Osteoblast (primary cell): ENCODE results near the gene ZEB2. TPM values are rescaled to one million over a fixed set of nuclear protein-coding genes. Genes with fewer than 3 reads are reported as not detected.

Experiments used
- DNase-seq: peaks from one replicate; pipeline ENCODE4 v3.0.0; 2011; ENCODE audit warnings: low spot score, mixed read lengths; ENCODE audit not compliant: insufficient read length; ENCODE audit errors: missing footprints
- H2AFZ ChIP-seq: 2 replicates; pipeline ENCODE4 v1.6.0; 2011; ENCODE audit warnings: mild to moderate bottlenecking, low read length
- H3K27ac ChIP-seq: 2 replicates; pipeline ENCODE4 v1.5.1; 2011; ENCODE audit warnings: mild to moderate bottlenecking, low read depth, low read length, moderate library complexity
- H3K27me3 ChIP-seq: 2 replicates; pipeline ENCODE4 v1.6.0; 2012; ENCODE audit warnings: mild to moderate bottlenecking, control low read depth, inconsistent platforms, low read length, moderate library complexity; ENCODE audit not compliant: insufficient read depth
- H3K36me3 ChIP-seq: 2 replicates; pipeline ENCODE4 v1.5.1; 2011; ENCODE audit warnings: mild to moderate bottlenecking, low read length, control low read depth, moderate library complexity; ENCODE audit not compliant: insufficient read depth
- H3K4me1 ChIP-seq: 2 replicates; pipeline ENCODE4 v1.5.1; 2011; ENCODE audit warnings: mild to moderate bottlenecking, low read length, control low read depth, moderate library complexity; ENCODE audit not compliant: insufficient read depth
- H3K4me2 ChIP-seq: 2 replicates; pipeline ENCODE4 v1.6.0; 2011; ENCODE audit warnings: mild to moderate bottlenecking, low read length; ENCODE audit not compliant: insufficient read depth
- H3K4me3 ChIP-seq: fragments of 200-600 bp; sonication (generic); 3 replicates; pipeline ENCODE4 v1.5.1; 2012; ENCODE audit warnings: mild to moderate bottlenecking, low read length, inconsistent platforms; ENCODE audit not compliant: insufficient read depth
- H3K79me2 ChIP-seq: 2 replicates; pipeline ENCODE4 v1.6.0; 2012; ENCODE audit warnings: mild to moderate bottlenecking, low read length, control low read depth, inconsistent platforms; ENCODE audit not compliant: insufficient read depth
- H3K9me3 ChIP-seq: 2 replicates; pipeline ENCODE4 v1.5.1; 2011; ENCODE audit warnings: low read depth, low read length, control low read depth
- H4K20me1 ChIP-seq: 2 replicates; pipeline ENCODE4 v1.6.0; 2012; ENCODE audit warnings: mild to moderate bottlenecking, low read length, control low read depth; ENCODE audit not compliant: insufficient read depth
- total RNA-seq: library from RNA; depleted of rRNA; stranded (reverse); fragments of >200 nt; gene quantifications from 2 replicates; pipeline ENCODE4 v1.2.3, GENCODE V29; 2012
- TF ChIP-seq, protein P1 (sequence below): IDR thresholded peaks from 2 replicates; pipeline ENCODE4 v1.5.1; 2011; ENCODE audit warnings: mild to moderate bottlenecking, low read depth, low read length, moderate library complexity; ENCODE audit errors: extremely low read depth

Gene ZEB2
- total RNA-seq, 1 donor, result 119 TPM

DNA sequence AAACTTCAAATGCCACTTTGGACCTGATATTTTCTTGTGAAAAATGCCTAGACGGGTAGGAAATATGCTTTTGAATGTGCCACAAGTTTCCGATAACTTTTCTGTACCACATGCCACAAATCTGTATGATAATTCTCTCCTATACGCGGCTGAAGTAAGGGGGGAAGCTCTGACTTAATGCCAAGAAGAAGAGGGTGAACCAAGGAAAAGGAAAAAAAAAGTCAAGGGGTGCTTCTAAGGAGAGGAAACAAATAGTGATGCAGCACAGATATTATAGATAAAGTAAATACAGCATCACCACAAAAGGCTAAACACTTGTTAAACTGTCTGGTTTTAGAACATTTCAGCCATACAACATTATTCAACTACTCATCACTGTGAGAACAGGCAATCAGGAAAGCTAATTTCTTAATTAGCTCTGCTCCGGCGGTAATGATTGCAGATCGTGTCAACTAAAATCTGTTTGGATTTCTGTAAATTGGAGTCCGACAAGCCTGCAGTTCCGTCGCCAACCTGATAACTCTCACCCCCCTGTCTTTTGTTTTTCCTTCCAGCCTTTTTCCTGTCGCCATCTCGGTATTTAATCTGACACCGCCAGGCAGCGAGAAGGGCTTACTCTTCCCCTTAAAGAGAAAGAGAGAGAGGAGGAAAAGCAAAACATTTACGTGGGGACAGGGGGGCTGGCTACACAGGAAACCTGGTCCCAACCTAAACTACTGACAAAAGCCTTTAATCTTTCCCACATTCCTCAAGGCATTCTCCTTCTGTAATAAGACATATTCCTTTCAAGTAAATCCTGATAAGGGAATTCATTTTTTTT, 67.5 kb downstream of the ZEB2 start:
- Histone ChIP-seq H3K4me1 (peaks cover 48% of the 10 kb centered on the region), H3K4me3 (peak overlapping the region; percentile 2), H3K4me2 (peak overlapping the region; percentile 47), H2AFZ (no peak overlapping the region), H3K9me3 (no peaks in the 10 kb centered on the region), H3K27ac (peak overlapping the region; percentile 96), H4K20me1 (no peaks in the 10 kb centered on the region), H3K79me2 (peaks cover 98% of the 10 kb centered on the region), H3K27me3 (no peaks in the 10 kb centered on the region), H3K36me3 (no peaks in the 10 kb centered on the region)
- DNase-seq, result no peak
- TF ChIP-seq, protein P1, sequence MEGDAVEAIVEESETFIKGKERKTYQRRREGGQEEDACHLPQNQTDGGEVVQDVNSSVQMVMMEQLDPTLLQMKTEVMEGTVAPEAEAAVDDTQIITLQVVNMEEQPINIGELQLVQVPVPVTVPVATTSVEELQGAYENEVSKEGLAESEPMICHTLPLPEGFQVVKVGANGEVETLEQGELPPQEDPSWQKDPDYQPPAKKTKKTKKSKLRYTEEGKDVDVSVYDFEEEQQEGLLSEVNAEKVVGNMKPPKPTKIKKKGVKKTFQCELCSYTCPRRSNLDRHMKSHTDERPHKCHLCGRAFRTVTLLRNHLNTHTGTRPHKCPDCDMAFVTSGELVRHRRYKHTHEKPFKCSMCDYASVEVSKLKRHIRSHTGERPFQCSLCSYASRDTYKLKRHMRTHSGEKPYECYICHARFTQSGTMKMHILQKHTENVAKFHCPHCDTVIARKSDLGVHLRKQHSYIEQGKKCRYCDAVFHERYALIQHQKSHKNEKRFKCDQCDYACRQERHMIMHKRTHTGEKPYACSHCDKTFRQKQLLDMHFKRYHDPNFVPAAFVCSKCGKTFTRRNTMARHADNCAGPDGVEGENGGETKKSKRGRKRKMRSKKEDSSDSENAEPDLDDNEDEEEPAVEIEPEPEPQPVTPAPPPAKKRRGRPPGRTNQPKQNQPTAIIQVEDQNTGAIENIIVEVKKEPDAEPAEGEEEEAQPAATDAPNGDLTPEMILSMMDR, result peak; percentile 29

DNA sequence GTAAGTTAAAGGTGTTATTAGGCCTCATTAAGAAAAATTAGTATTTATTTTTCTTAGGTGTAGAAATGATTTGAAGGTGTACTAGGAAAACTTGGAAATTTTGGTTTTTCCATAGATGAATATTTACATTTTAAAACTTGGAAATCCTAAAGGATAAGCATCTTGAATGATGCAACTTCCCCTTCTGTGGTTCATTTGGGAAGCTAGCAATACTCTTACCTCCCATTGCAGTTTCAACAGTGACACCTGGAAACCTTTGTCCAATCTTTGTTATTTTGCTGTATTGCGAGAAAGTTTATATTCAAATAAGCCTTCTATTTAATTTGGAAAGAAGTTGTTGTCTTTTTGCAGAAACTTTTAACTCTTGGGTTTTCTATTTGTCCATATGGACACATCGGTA, 68.5 kb downstream of the ZEB2 start:
- Histone ChIP-seq H2AFZ (no peak overlapping the region), H3K4me2 (no peak overlapping the region), H3K9me3 (no peaks in the 10 kb centered on the region), H4K20me1 (no peaks in the 10 kb centered on the region), H3K36me3 (no peaks in the 10 kb centered on the region), H3K4me1 (peaks cover 43% of the 10 kb centered on the region), H3K27me3 (no peaks in the 10 kb centered on the region), H3K27ac (no peak overlapping the region), H3K79me2 (peaks cover 99% of the 10 kb centered on the region), H3K4me3 (no peak overlapping the region)
- DNase-seq, result no peak
- TF ChIP-seq, protein P1, result no peak

DNA sequence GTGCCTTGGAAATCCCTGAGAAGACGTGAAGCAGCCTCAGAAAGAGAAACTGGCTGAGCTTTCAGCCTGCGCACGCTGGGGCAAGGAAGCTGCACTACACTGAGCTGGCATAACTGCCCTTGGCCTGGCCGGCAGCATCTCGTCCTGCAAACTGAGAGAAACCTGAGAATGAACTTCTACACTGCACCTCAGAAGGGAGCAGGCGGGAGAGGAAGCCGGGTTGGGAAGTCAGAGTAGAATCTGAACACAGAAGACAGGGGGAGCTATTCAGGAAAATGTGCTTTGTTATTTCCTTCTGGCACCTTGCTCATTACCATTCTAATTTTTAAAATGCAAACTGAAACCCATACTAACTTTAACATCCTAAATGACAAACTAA, 70.9 kb downstream of the ZEB2 start:
- Histone ChIP-seq H3K27me3 (no peaks in the 10 kb centered on the region), H3K4me1 (peaks cover 23% of the 10 kb centered on the region), H4K20me1 (no peaks in the 10 kb centered on the region), H2AFZ (no peak overlapping the region), H3K9me3 (no peaks in the 10 kb centered on the region), H3K4me2 (no peak overlapping the region), H3K4me3 (no peak overlapping the region), H3K36me3 (no peaks in the 10 kb centered on the region), H3K27ac (peak overlapping the region; percentile 0), H3K79me2 (peaks cover 99% of the 10 kb centered on the region)
- DNase-seq, result no peak
- TF ChIP-seq, protein P1, result peak; percentile 39

DNA sequence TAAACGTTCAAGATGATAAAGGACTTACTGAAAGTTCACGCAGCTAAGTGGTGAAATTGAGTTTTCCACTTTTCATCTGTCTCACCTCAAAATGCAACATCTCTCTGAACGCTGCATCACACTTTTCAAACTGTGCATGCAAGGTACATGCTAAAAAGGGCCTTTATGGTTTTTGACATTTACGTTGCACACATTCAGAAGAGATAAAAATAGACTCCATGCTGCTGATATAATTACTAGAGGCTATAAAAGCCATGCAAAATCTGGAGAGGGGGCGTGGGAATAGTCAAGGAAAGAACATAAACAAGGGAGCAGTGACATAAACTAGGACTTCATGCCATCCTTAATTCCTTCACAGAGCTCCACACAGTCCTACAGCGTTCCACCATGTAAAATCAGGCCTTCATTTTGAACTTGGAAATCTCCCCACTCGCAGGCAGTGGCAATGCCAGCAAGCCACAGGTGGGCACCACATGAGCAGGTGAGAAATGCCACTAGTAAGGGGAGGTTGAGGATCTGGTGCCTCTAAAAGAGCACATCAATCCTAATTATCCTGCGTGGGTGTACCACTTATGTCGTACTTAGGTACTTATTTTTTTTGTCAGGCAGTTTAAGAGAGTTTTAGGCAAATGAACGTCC, 71.4 kb downstream of the ZEB2 start:
- H3K4me1 ChIP-seq, result peaks cover 18% of the 10 kb centered on the region

More for the DNA sequence above, 71.4 kb downstream of the ZEB2 start:
- H4K20me1 ChIP-seq, result no peaks in the 10 kb centered on the region
- H3K36me3 ChIP-seq, result no peaks in the 10 kb centered on the region
- no peak overlapping the region for H3K4me3 ChIP-seq
- no peak overlapping the region for H3K4me2 ChIP-seq
- DNase-seq, result peak; percentile 15
- H3K27ac ChIP-seq, result no peak overlapping the region
- H3K9me3 ChIP-seq, result no peaks in the 10 kb centered on the region
- no peak overlapping the region for H2AFZ ChIP-seq
- no peaks in the 10 kb centered on the region for H3K27me3 ChIP-seq
- H3K79me2 ChIP-seq, result peaks cover 99% of the 10 kb centered on the region
- TF ChIP-seq, protein P1, result no peak
